IMR-90 (cell line): ENCODE measurements around the gene PXYLP1. TPM values are rescaled to one million over a fixed set of nuclear protein-coding genes. Genes with fewer than 3 reads are reported as not detected.

Source experiments
- ATAC-seq: fragments of 200-7000 bp; cut with Tn5 transposase; 2 replicates; pipeline ENCODE4 v1.9.1; 2020; ENCODE audit warnings: low read depth, mild to moderate bottlenecking, moderate library complexity
- BruUV-seq: library from RNA; stranded (reverse); fragments of 400-500 nt; replicated peaks from 2 replicates; lab custom pipeline; 2021; lab: Mats Ljungman, UMichigan
- CTCF ChIA-PET: fragments of 300-600 bp; formaldehyde crosslinking; extraction: SDS; loops from one replicate; lab custom pipeline; 2021; ENCODE audit warnings: antibody characterized with exemption; lab: Yijun Ruan, JAX
- POLR2A ChIA-PET: fragments of 300-600 bp; sonication (Branson Sonifier 250); formaldehyde crosslinking; loops from one replicate; lab custom pipeline; 2022; ENCODE audit warnings: antibody characterized with exemption; ENCODE audit not compliant: unreplicated experiment; lab: Charles Lee
- DNase-seq: peaks from one replicate; pipeline ENCODE4 v3.0.0; 2013
- H2AFZ ChIP-seq: replicated peaks from 2 replicates; pipeline ENCODE3; 2013; ENCODE audit warnings: low read length, mild to moderate bottlenecking; ENCODE audit not compliant: poor library complexity
- H2AK5ac ChIP-seq: 2 replicates; pipeline ENCODE4 v1.6.1; 2013; ENCODE audit warnings: low read depth, low read length, inconsistent platforms
- H2AK9ac ChIP-seq: replicated peaks from 2 replicates; pipeline ENCODE3; 2013; ENCODE audit warnings: mild to moderate bottlenecking, low read depth, low read length, moderate library complexity; ENCODE audit not compliant: poor library complexity
- H2BK120ac ChIP-seq: 2 replicates; pipeline ENCODE4 v1.6.1; 2013; ENCODE audit warnings: low read depth, low read length, inconsistent platforms
- H2BK15ac ChIP-seq: 3 replicates; pipeline ENCODE4 v1.6.1; 2013; ENCODE audit warnings: low read depth, low read length, inconsistent platforms
- H2BK20ac ChIP-seq: 2 replicates; pipeline ENCODE4 v1.6.1; 2013; ENCODE audit warnings: low read depth, mild to moderate bottlenecking, inconsistent platforms, low read length, moderate library complexity
- H2BK5ac ChIP-seq: 2 replicates; pipeline ENCODE4 v1.6.1; 2013; ENCODE audit warnings: mild to moderate bottlenecking, low read depth, low read length, inconsistent platforms; ENCODE audit not compliant: poor library complexity, severe bottlenecking
- H3K14ac ChIP-seq: replicated peaks from 2 replicates; pipeline ENCODE4 v1.6.1; 2013; ENCODE audit warnings: low read depth, low read length, inconsistent platforms
- H3K18ac ChIP-seq: 2 replicates; pipeline ENCODE4 v1.6.1; 2013; ENCODE audit warnings: low read depth, low read length, control low read depth
- H3K23ac ChIP-seq: 2 replicates; pipeline ENCODE4 v1.6.1; 2013; ENCODE audit warnings: low read depth, low read length, inconsistent platforms
- H3K27ac ChIP-seq: 2 replicates; pipeline ENCODE4 v1.5.1; 2013; ENCODE audit warnings: mild to moderate bottlenecking, control low read depth, low read length; ENCODE audit not compliant: insufficient read depth
- H3K27me3 ChIP-seq: 2 replicates; pipeline ENCODE4 v1.6.1; 2013; ENCODE audit warnings: low read length; ENCODE audit not compliant: control insufficient read depth, insufficient read depth
- H3K36me3 ChIP-seq: 2 replicates; pipeline ENCODE4 v1.6.1; 2013; ENCODE audit warnings: low read length, mixed read lengths; ENCODE audit not compliant: control insufficient read depth, insufficient read depth
- H3K4ac ChIP-seq: 2 replicates; pipeline ENCODE4 v1.6.1; 2013; ENCODE audit warnings: low read depth, low read length, inconsistent platforms
- H3K4me1 ChIP-seq: 2 replicates; pipeline ENCODE4 v1.6.1; 2013; ENCODE audit warnings: low read length, mixed read lengths; ENCODE audit not compliant: control insufficient read depth, insufficient read depth
- H3K4me2 ChIP-seq: 2 replicates; pipeline ENCODE4 v1.6.1; 2013; ENCODE audit warnings: low read depth, mild to moderate bottlenecking, control low read depth, low read length, moderate library complexity
- H3K4me3 ChIP-seq: 2 replicates; pipeline ENCODE4 v1.5.1; 2013; ENCODE audit warnings: low read depth, mild to moderate bottlenecking, control low read depth, low read length, moderate library complexity; ENCODE audit not compliant: insufficient read depth
- H3K56ac ChIP-seq: 2 replicates; pipeline ENCODE4 v1.6.1; 2013; ENCODE audit warnings: low read length, inconsistent platforms; ENCODE audit not compliant: insufficient read depth; ENCODE audit errors: extremely low read depth
- H3K79me1 ChIP-seq, 2 experiments: 2 replicates each; pipeline ENCODE4 v1.6.1; 2013; ENCODE audit warnings: low read length in 2 of 2, inconsistent platforms in 1 of 2, low read depth in 1 of 2
- H3K9ac ChIP-seq: 2 replicates; pipeline ENCODE4 v1.6.1; 2013; ENCODE audit warnings: low read depth, low read length, control low read depth
- H3K9me1 ChIP-seq: 2 replicates; pipeline ENCODE4 v1.6.1; 2013; ENCODE audit warnings: low read length, inconsistent platforms; ENCODE audit not compliant: insufficient read depth
- H3K9me3 ChIP-seq: 2 replicates; pipeline ENCODE4 v1.6.1; 2013; ENCODE audit warnings: low read length; ENCODE audit not compliant: control insufficient read depth, insufficient read depth
- H4K20me1 ChIP-seq: 2 replicates; pipeline ENCODE4 v1.6.1; 2013; ENCODE audit warnings: low read length, inconsistent platforms; ENCODE audit not compliant: insufficient read depth
- H4K5ac ChIP-seq: 2 replicates; pipeline ENCODE4 v1.6.1; 2013; ENCODE audit warnings: mild to moderate bottlenecking, low read depth, low read length, control low read depth
- H4K8ac ChIP-seq, 2 experiments: 2 replicates each; pipeline ENCODE4 v1.6.1; 2013; ENCODE audit warnings: low read depth in 2 of 2, low read length in 2 of 2, control low read depth in 1 of 2, inconsistent platforms in 1 of 2
- H4K91ac ChIP-seq: 2 replicates; pipeline ENCODE4 v1.6.1; 2013; ENCODE audit warnings: low read depth, low read length, inconsistent platforms; ENCODE audit not compliant: insufficient read depth
- BHLHE40 ChIP-seq: fragments of 150-350 bp; IDR thresholded peaks from 2 replicates; pipeline ENCODE4 v1.6.1; 2016; ENCODE audit warnings: mild to moderate bottlenecking, low read depth, low read length
- CHD1 ChIP-seq: IDR thresholded peaks from 2 replicates; pipeline ENCODE4 v1.6.1; 2012; ENCODE audit warnings: low read depth, low read length, improper control_type of control experiment
- FOS ChIP-seq: fragments of 150-350 bp; IDR thresholded peaks from 2 replicates; pipeline ENCODE4 v1.6.1; 2016; ENCODE audit warnings: low read depth, low read length
- MAFK ChIP-seq: IDR thresholded peaks from 2 replicates; pipeline ENCODE4 v1.6.1; 2012; ENCODE audit warnings: low read depth, low read length, improper control_type of control experiment
- MXI1 ChIP-seq: IDR thresholded peaks from 2 replicates; pipeline ENCODE4 v1.6.1; 2012; ENCODE audit warnings: low read depth, mild to moderate bottlenecking, low read length, moderate library complexity, borderline replicate concordance
- NFE2L2 ChIP-seq: fragments of 150-350 bp; IDR thresholded peaks from 2 replicates; pipeline ENCODE4 v1.6.1; 2016; ENCODE audit warnings: low read depth, mild to moderate bottlenecking, low read length
- POLR2A ChIP-seq: IDR thresholded peaks from 2 replicates; pipeline ENCODE4 v1.6.1; 2012; ENCODE audit warnings: mild to moderate bottlenecking, low read depth, low read length
- RAD21 ChIP-seq: IDR thresholded peaks from 2 replicates; pipeline ENCODE4 v1.6.1; 2012; ENCODE audit warnings: low read length, improper control_type of control experiment
- RCOR1 ChIP-seq: IDR thresholded peaks from 2 replicates; pipeline ENCODE4 v1.6.1; 2012; ENCODE audit warnings: mild to moderate bottlenecking, low read length, improper control_type of control experiment; ENCODE audit not compliant: insufficient replicate concordance
- RFX5 ChIP-seq: IDR thresholded peaks from 2 replicates; pipeline ENCODE4 v1.8.0; 2012; ENCODE audit warnings: low read depth, mild to moderate bottlenecking, low read length, moderate library complexity
- USF2 ChIP-seq: fragments of 150-350 bp; IDR thresholded peaks from 2 replicates; pipeline ENCODE4 v1.6.1; 2017; ENCODE audit warnings: mild to moderate bottlenecking, antibody characterized with exemption, low read length, low read depth
- dilution Hi-C: fragments of 300-500 bp; cut with HindIII; formaldehyde crosslinking; loops from one replicate; pipeline ENCODE4 v1.14.3; 2018; ENCODE audit warnings: low sequenced_read_pairs; ENCODE audit not compliant: unreplicated experiment
- in situ Hi-C: fragments of 300-500 bp; cut with MboI; formaldehyde crosslinking; loops from 3 replicates; pipeline ENCODE4 v1.14.3; 2019; ENCODE audit warnings: low sequenced_read_pairs, inconsistent platforms, mixed read lengths
- intact Hi-C: fragments of 100-400 bp; cut with micrococcal nuclease; formaldehyde crosslinking; loops from 2 replicates; pipeline ENCODE4 v1.10.0; 2022
- polyA plus RNA-seq, 3 experiments: library from polyadenylated mRNA; depleted of rRNA; stranded (reverse); fragments of >200 nt; gene quantifications; 2 replicates each; pipeline ENCODE4 v1.2.3, GENCODE V29; 2012; ENCODE audit warnings: low replicate concordance in 1 of 3
- total RNA-seq: library from RNA; depleted of rRNA; stranded (reverse); fragments of >200 nt; gene quantifications from 2 replicates; pipeline ENCODE4 v1.2.3, GENCODE V29; 2012
- TF ChIP-seq, protein P1 (sequence below): fragments of 150-350 bp; IDR thresholded peaks from 2 replicates; pipeline ENCODE4 v1.6.1; 2016; ENCODE audit warnings: low read depth, mild to moderate bottlenecking, low read length, moderate library complexity, borderline replicate concordance

The PXYLP1 gene
- total and polyA plus RNA-seq, 2 of the 4 experiments (the other 2 are of a cell fraction): 11.7 to 15.6 TPM

GRCh38 chr3:141212555-141212954 lies 19.1 kb upstream of the PXYLP1 start:
- H3K4me1 ChIP-seq: no peaks in the 10 kb centered on the region
- dilution Hi-C loops: no loop called here
- no peak overlapping the region for H3K4ac ChIP-seq

More at GRCh38 chr3:141212555-141212954, 19.1 kb upstream of the PXYLP1 start:
- Histone ChIP-seq H3K56ac (no peak overlapping the region), H3K18ac (no peak overlapping the region), H3K23ac (no peak overlapping the region), H4K5ac (no peak overlapping the region), H2BK120ac (no peak overlapping the region), H3K27me3 (peaks cover 8% of the 10 kb centered on the region), H3K9me3 (0 out of 2 replicates have a peak, but pooled peaks cover 5% of the 10 kb centered on the region), H3K27ac (no peak overlapping the region), H2BK15ac (no peak overlapping the region), H2BK5ac (no peak overlapping the region), H4K8ac (no peak overlapping the region), H2AK9ac (no peak overlapping the region), H3K4me3 (no peak overlapping the region), H3K4me2 (no peak overlapping the region), H2BK20ac (no peak overlapping the region), H4K91ac (no peak overlapping the region), H3K79me1 (no peaks in the 10 kb centered on the region), H3K36me3 (no peaks in the 10 kb centered on the region), H3K9ac (no peak overlapping the region), H2AFZ (no peak overlapping the region), H4K20me1 (no peaks in the 10 kb centered on the region), H3K14ac (no peak overlapping the region), H3K9me1 (no peaks in the 10 kb centered on the region), H2AK5ac (no peak overlapping the region)
- TF ChIP-seq MAFK (no peak), USF2 (no peak), RAD21 (no peak), RCOR1 (no peak), NFE2L2 (no peak), RFX5 (no peak), CHD1 (no peak), POLR2A (no peak), MXI1 (no peak), BHLHE40 (no peak), FOS (no peak)
- TF ChIP-seq, protein P1, sequence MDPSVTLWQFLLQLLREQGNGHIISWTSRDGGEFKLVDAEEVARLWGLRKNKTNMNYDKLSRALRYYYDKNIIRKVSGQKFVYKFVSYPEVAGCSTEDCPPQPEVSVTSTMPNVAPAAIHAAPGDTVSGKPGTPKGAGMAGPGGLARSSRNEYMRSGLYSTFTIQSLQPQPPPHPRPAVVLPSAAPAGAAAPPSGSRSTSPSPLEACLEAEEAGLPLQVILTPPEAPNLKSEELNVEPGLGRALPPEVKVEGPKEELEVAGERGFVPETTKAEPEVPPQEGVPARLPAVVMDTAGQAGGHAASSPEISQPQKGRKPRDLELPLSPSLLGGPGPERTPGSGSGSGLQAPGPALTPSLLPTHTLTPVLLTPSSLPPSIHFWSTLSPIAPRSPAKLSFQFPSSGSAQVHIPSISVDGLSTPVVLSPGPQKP: no peak
- in situ Hi-C loops (no loop called here), intact Hi-C loops (no loop called here)
- no peak for DNase-seq
- POLR2A ChIA-PET: no interaction called here
- no TSS peak for BruUV-seq
- no peak for ATAC-seq
- CTCF ChIA-PET: no interaction called here
